Middle frontal gyrus (tissue), 1 donor: Measurements from ENCODE around the gene PLCB2.

Experiments used
- DNase-seq: peaks from one replicate; pipeline ENCODE4 v3.0.0-alpha.2; 2015; ENCODE audit warnings: low spot score; ENCODE audit errors: extremely low spot score

PLCB2 gene

GRCh38 chr15:40302288-40302886 lies 5.3 kb downstream of the PLCB2 start:
- DNase-seq = no peak

- no peak for DNase-seq
Observed at GRCh38 chr15:40301467-40302179, 6.1 kb downstream of the PLCB2 start.

- no peak for DNase-seq
Observed at GRCh38 chr15:40300771-40301170, 7.0 kb downstream of the PLCB2 start.

GRCh38 chr15:40300367-40300766 lies 7.4 kb downstream of the PLCB2 start:
- no peak for DNase-seq

- DNase-seq = no peak
Observed at GRCh38 chr15:40298216-40298935, 9.4 kb downstream of the PLCB2 start.

GRCh38 chr15:40297356-40297755 lies 10.4 kb downstream of the PLCB2 start:
- DNase-seq = no peak

GRCh38 chr15:40296561-40297230 lies 11.0 kb downstream of the PLCB2 start:
- DNase-seq = no peak

- no peak for DNase-seq
Observed at GRCh38 chr15:40295877-40296560, 11.7 kb downstream of the PLCB2 start.

- DNase-seq = no peak
Observed at GRCh38 chr15:40295297-40295696, 12.4 kb downstream of the PLCB2 start.

- no peak for DNase-seq
Observed at GRCh38 chr15:40293905-40294895, 13.5 kb downstream of the PLCB2 start.

- no peak for DNase-seq
Observed at GRCh38 chr15:40293006-40293405, 14.7 kb downstream of the PLCB2 start.

- no peak for DNase-seq
Observed at GRCh38 chr15:40292246-40292645, 15.5 kb downstream of the PLCB2 start.

GRCh38 chr15:40290918-40291574 lies 16.7 kb downstream of the PLCB2 start:
- DNase-seq = no peak

- DNase-seq = no peak
Observed at GRCh38 chr15:40290545-40290917, 17.2 kb downstream of the PLCB2 start.

- no peak for DNase-seq
Observed at GRCh38 chr15:40289140-40289775, 18.5 kb downstream of the PLCB2 start.

GRCh38 chr15:40287968-40288367 lies 19.8 kb downstream of the PLCB2 start:
- no peak for DNase-seq

GRCh38 chr15:40287505-40287904 lies 20.2 kb downstream of the PLCB2 start:
- no peak for DNase-seq

GRCh38 chr15:40286794-40287193 lies 20.9 kb downstream of the PLCB2 start:
- DNase-seq = no peak

- no peak for DNase-seq
Observed at GRCh38 chr15:40286061-40286532, 21.6 kb downstream of the PLCB2 start.
